Neural cell (in vitro differentiated cells): ENCODE data around the gene PODN.

Experiments used
- EP300 ChIP-seq: fragments of 450-650 bp; conservative IDR thresholded peaks from 2 replicates; pipeline ENCODE4 v1.6.1; 2014; ENCODE audit warnings: antibody characterized with exemption, mild to moderate bottlenecking, moderate library complexity; ENCODE audit not compliant: poor library complexity, severe bottlenecking
- EZH2 ChIP-seq: fragments of 200-600, 300-800 bp; shearing (Covaris generic), sonication (generic); IDR thresholded peaks from 2 replicates; pipeline ENCODE4 v1.6.1; 2014; ENCODE audit warnings: antibody characterized with exemption, low read length, borderline replicate concordance, mild to moderate bottlenecking; ENCODE audit not compliant: insufficient read depth, poor library complexity, severe bottlenecking
- POLR2AphosphoS5 ChIP-seq: IDR thresholded peaks from 2 replicates; pipeline ENCODE4 v1.6.1; 2012
- RAD21 ChIP-seq: fragments of 450-650 bp; conservative IDR thresholded peaks from 2 replicates; pipeline ENCODE4 v1.6.1; 2014; ENCODE audit warnings: antibody characterized with exemption, mild to moderate bottlenecking, moderate library complexity
- REST ChIP-seq: IDR thresholded peaks from 2 replicates; pipeline ENCODE4 v1.6.1; 2012; ENCODE audit warnings: borderline replicate concordance
- TAF1 ChIP-seq: IDR thresholded peaks from 2 replicates; pipeline ENCODE4 v1.6.1; 2012; ENCODE audit warnings: low read depth
- TF ChIP-seq, protein P1 (sequence below): fragments of 450-650 bp; IDR thresholded peaks from 2 replicates; pipeline ENCODE4 v1.5.1; 2014; ENCODE audit warnings: antibody characterized with exemption, mild to moderate bottlenecking, moderate library complexity; ENCODE audit not compliant: poor library complexity, severe bottlenecking

DNA sequence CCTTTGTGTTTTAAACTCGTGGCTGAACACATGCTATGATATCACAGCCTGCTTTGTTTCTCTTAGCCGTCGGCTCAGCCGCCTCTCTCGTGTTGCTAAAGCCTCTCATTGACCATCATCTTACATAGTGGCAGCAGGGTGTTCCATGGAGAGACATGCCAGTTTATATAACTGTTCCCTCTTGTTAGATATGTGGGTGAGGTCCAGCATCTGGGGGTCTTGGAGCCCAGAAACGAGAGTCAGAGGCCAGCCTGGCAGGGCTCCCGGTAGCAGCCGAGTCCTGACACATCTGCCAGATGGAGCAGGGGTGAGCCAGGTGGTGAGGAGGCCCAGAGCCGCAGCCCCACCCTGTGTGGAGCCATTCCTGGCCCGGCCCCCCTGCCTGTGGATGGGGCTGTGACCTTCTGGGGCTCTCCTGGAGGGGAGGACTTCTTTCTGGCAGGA is 11.9 kb downstream of the PODN start:
- TF ChIP-seq EP300 (no peak), POLR2AphosphoS5 (no peak), REST (no peak), EZH2 (no peak), TAF1 (no peak), RAD21 (no peak)
- TF ChIP-seq, protein P1, sequence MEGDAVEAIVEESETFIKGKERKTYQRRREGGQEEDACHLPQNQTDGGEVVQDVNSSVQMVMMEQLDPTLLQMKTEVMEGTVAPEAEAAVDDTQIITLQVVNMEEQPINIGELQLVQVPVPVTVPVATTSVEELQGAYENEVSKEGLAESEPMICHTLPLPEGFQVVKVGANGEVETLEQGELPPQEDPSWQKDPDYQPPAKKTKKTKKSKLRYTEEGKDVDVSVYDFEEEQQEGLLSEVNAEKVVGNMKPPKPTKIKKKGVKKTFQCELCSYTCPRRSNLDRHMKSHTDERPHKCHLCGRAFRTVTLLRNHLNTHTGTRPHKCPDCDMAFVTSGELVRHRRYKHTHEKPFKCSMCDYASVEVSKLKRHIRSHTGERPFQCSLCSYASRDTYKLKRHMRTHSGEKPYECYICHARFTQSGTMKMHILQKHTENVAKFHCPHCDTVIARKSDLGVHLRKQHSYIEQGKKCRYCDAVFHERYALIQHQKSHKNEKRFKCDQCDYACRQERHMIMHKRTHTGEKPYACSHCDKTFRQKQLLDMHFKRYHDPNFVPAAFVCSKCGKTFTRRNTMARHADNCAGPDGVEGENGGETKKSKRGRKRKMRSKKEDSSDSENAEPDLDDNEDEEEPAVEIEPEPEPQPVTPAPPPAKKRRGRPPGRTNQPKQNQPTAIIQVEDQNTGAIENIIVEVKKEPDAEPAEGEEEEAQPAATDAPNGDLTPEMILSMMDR = no peak
